GM12878 (cell line): ENCODE results near the gene SH3YL1. TPM values are rescaled to one million over a fixed set of nuclear protein-coding genes. Genes with fewer than 3 reads are reported as not detected.

Experiments used
- ATAC-seq: fragments of 200-7000 bp; cut with Tn5 transposase; 3 replicates; pipeline ENCODE4 v1.9.1; 2020; ENCODE audit warnings: mild to moderate bottlenecking, moderate library complexity
- BruUV-seq: library from RNA; stranded (reverse); fragments of 400-500 nt; replicated peaks from 2 replicates; lab custom pipeline; 2021; lab: Mats Ljungman, UMichigan
- CTCF ChIA-PET: fragments of 300-600 bp; sonication (Branson Sonifier 250); formaldehyde crosslinking; extraction: SDS; loops from one replicate; lab custom pipeline; 2021; ENCODE audit warnings: inconsistent platforms; lab: Yijun Ruan, JAX
- POLR2A ChIA-PET: fragments of 350-600 bp; formaldehyde crosslinking; extraction: SDS; loops from one replicate; lab custom pipeline; 2021; ENCODE audit warnings: inconsistent platforms; lab: Charles Lee
- RAD21 ChIA-PET: fragments of 300-600 bp; sonication (Branson Sonifier 250); formaldehyde crosslinking; loops from one replicate; lab custom pipeline; 2023; ENCODE audit warnings: antibody characterized with exemption; ENCODE audit not compliant: unreplicated experiment; lab: Charles Lee
- SMC1A ChIA-PET: fragments of 300-600 bp; sonication (Branson Sonifier 250); formaldehyde crosslinking; loops from one replicate; lab custom pipeline; 2023; ENCODE audit not compliant: unreplicated experiment, uncharacterized antibody; lab: Charles Lee
- DNase-seq: peaks from one replicate; pipeline ENCODE4 v3.0.0-alpha.2; 2011; ENCODE audit warnings: low read depth, low spot score
- FAIRE-seq: peaks from 3 replicates; lab custom pipeline; 2011; peaks lifted over from hg19 to GRCh38; lab: Jason Lieb, UNC
- H2AFZ ChIP-seq: 2 replicates; pipeline ENCODE4 v1.6.0; 2011; ENCODE audit warnings: low read depth, low read length, control low read depth; ENCODE audit not compliant: control insufficient read depth
- H3K27ac ChIP-seq: 2 replicates; pipeline ENCODE4 v1.5.1; 2011; ENCODE audit warnings: control low read depth; ENCODE audit not compliant: control insufficient read depth, insufficient read depth
- H3K27me3 ChIP-seq, 2 experiments: replicated peaks in 1 of 2; 2 replicates each; pipeline versions ENCODE4 v1.6.0 to v1.6.1; 2011; ENCODE audit warnings: low read length in 1 of 2; ENCODE audit not compliant: control insufficient read depth in 2 of 2, insufficient read depth in 2 of 2
- H3K36me3 ChIP-seq, 2 experiments: 2 replicates each; pipeline ENCODE4 v1.5.1; 2011; ENCODE audit warnings: low read length in 1 of 2; ENCODE audit not compliant: control insufficient read depth in 2 of 2, insufficient read depth in 2 of 2
- H3K4me1 ChIP-seq: 2 replicates; pipeline ENCODE4 v1.6.1; 2011; ENCODE audit warnings: mild to moderate bottlenecking, low read length, moderate library complexity, mixed read lengths; ENCODE audit not compliant: control insufficient read depth, insufficient read depth
- H3K4me2 ChIP-seq: 2 replicates; pipeline ENCODE4 v1.6.0; 2011; ENCODE audit warnings: control low read depth; ENCODE audit not compliant: control insufficient read depth, insufficient read depth
- H3K4me3 ChIP-seq: fragments of 200-600 bp; sonication (generic); 2 replicates; pipeline ENCODE4 v1.5.1; 2016
- H3K79me2 ChIP-seq: 2 replicates; pipeline ENCODE4 v1.6.0; 2011; ENCODE audit warnings: low read length; ENCODE audit not compliant: control insufficient read depth, insufficient read depth
- H3K9ac ChIP-seq: 2 replicates; pipeline ENCODE4 v1.8.0; 2011; ENCODE audit warnings: low read length, control low read depth, mixed read lengths; ENCODE audit not compliant: control insufficient read depth, insufficient read depth
- H3K9me3 ChIP-seq: replicated peaks from 3 replicates; pipeline ENCODE4 v1.5.1; 2011; ENCODE audit warnings: mild to moderate bottlenecking, low read length; ENCODE audit not compliant: control insufficient read depth, insufficient read depth
- H4K20me1 ChIP-seq: 2 replicates; pipeline ENCODE4 v1.6.0; 2011; ENCODE audit not compliant: control insufficient read depth, insufficient read depth
- CTCF ChIP-seq, 3 experiments: IDR thresholded peaks in 2 of 3; conservative IDR thresholded peaks in 1 of 3; 2 replicates each; pipeline ENCODE4 v1.5.1; 2011; ENCODE audit warnings: low read depth in 3 of 3, low read length in 3 of 3, mild to moderate bottlenecking in 3 of 3, control low read depth in 2 of 3, moderate library complexity in 2 of 3, inconsistent platforms in 1 of 3, mixed read lengths in 1 of 3; ENCODE audit not compliant: control insufficient read depth in 2 of 3, insufficient read depth in 1 of 3; ENCODE audit errors: extremely low read depth in 1 of 3
- DPF2 ChIP-seq: fragments of 450-650 bp; IDR thresholded peaks from 2 replicates; pipeline ENCODE4 v1.6.1; 2017; ENCODE audit warnings: mild to moderate bottlenecking
- HDAC6 ChIP-seq: fragments of 200-600 bp; sonication (generic); IDR thresholded peaks from one replicate; pipeline ENCODE4 v1.8.0; 2017; ENCODE audit warnings: antibody characterized with exemption; ENCODE audit not compliant: unreplicated experiment
- IKZF2 ChIP-seq, 2 experiments: fragments of 450-650 bp; IDR thresholded peaks; 2 replicates each; pipeline ENCODE4 v1.6.1; 2017; ENCODE audit warnings: mild to moderate bottlenecking in 2 of 2, moderate library complexity in 2 of 2
- MEF2A ChIP-seq: IDR thresholded peaks from 2 replicates; pipeline ENCODE4 v1.6.1; 2011; ENCODE audit warnings: low read depth, mild to moderate bottlenecking, low read length, moderate library complexity; ENCODE audit not compliant: insufficient read depth
- RAD21 ChIP-seq: IDR thresholded peaks from 2 replicates; pipeline ENCODE4 v1.6.1; 2011; ENCODE audit warnings: mild to moderate bottlenecking, low read depth, low read length, moderate library complexity; ENCODE audit not compliant: insufficient read depth
- RUNX3 ChIP-seq: IDR thresholded peaks from 2 replicates; pipeline ENCODE4 v1.6.1; 2012; ENCODE audit warnings: low read length, inconsistent platforms
- SMC3 ChIP-seq: IDR thresholded peaks from 2 replicates; pipeline ENCODE4 v1.6.1; 2011; ENCODE audit warnings: low read length, improper control_type of control experiment, borderline replicate concordance
- WGBS: methylation state at CpG from one replicate; pipeline ENCODE4 v1.1.6; 2016; ENCODE audit warnings: low lambda C conversion rate; ENCODE audit not compliant: insufficient replicate concordance, insufficient coverage; ENCODE audit errors: missing lambda C conversion rate; 5-methylcytosine and 5-hydroxymethylcytosine counted together
- in situ Hi-C: fragments of 300-500 bp; cut with MboI; formaldehyde crosslinking; loops from 9 replicates; pipeline ENCODE4 v1.14.3; 2018; ENCODE audit warnings: mixed read lengths
- intact Hi-C: fragments of 100-400 bp; cut with micrococcal nuclease; formaldehyde crosslinking; loops from one replicate; pipeline ENCODE4 v1.14.2; 2022; ENCODE audit not compliant: unreplicated experiment
- polyA plus RNA-seq, 11 experiments: library from polyadenylated mRNA; depleted of rRNA in 4 of 11; unstranded in 6 of 11; stranded (reverse) in 5 of 11; fragments of >200 nt; fragmentation: Nextera tagmentation in 4 of 11; fragmentation: Illumina TruSeq in 1 of 11; extraction: Ambion mirVana in 4 of 11; extraction: Trizol in 1 of 11; gene quantifications; 1 replicate in 1 of 11; 2 replicates in 10 of 11; pipeline versions ENCODE4 v1.2.1 to v1.2.3, GENCODE V29; 2011 to 2016; ENCODE audit warnings: inconsistent platforms in 2 of 11, missing spikeins in 2 of 11, low read depth in 1 of 11
- total RNA-seq, 4 experiments: library from RNA; depleted of rRNA in 3 of 4; stranded (reverse); fragments of >200 nt in 3 of 4; fragmentation: Illumina TruSeq in 1 of 4; extraction: Trizol in 1 of 4; gene quantifications; 2 replicates each; pipeline versions ENCODE4 v1.2.1 to v1.2.3, GENCODE V29; 2013 to 2021

The SH3YL1 gene
- total and polyA plus RNA-seq, 10 of the 15 experiments (the other 5 are each of a cell fraction or from before 2014, with no cell fraction given) = 12.2 to 22.4 (median 17.2) TPM

GRCh38 chr2:248724-249123 is 15.1 kb downstream of the SH3YL1 start (continued):
- no peak for TF ChIP-seq DPF2
- TF ChIP-seq, all 136 proteins: peak for 0

- H3K4me2 ChIP-seq = no peak overlapping the region
- no peak overlapping the region for H3K27ac ChIP-seq
- no peaks in the 10 kb centered on the region for H3K79me2 ChIP-seq
- ChIA-PET SMC1A (interaction anchor here (0.6 to 3.4 kb wide), 11 partner anchors 10 to 392 kb away, joined by 3 to 13 read pairs (median 3); no protein-coding TSS in a partner anchor), POLR2A (no interaction called here), CTCF (interaction anchor here (0.7 to 3.6 kb wide), 20 partner anchors 9 to 389 kb away, joined by 3 to 33 read pairs (median 4); no protein-coding TSS in a partner anchor)
- FAIRE-seq = peak; percentile 83
- H3K27me3 ChIP-seq = no peaks in the 10 kb centered on the region
- no peak for DNase-seq
- no peaks in the 10 kb centered on the region for H3K4me1 ChIP-seq
- no peaks in the 10 kb centered on the region for H4K20me1 ChIP-seq
- intact Hi-C loops = loop anchor here (1.0 to 5.0 kb wide), 3 partner anchors 44 to 1301 kb away; no protein-coding TSS in a partner anchor
- peak; percentile 80 for ATAC-seq
- BruUV-seq = no TSS peak
- no peak overlapping the region for H3K4me3 ChIP-seq
- H2AFZ ChIP-seq = no peak overlapping the region
- in situ Hi-C loops = loop anchor here (10.0 kb wide), 1 partner anchor 388 kb away; no protein-coding TSS in a partner anchor
- H3K9me3 ChIP-seq = no peaks in the 10 kb centered on the region
- H3K36me3 ChIP-seq = no peaks in the 10 kb centered on the region; a peak in 1 of 4 replicates
- TF ChIP-seq RUNX3 (0 out of 2 replicates have a peak, but pooled peaks have one; percentile 10), MEF2A (no peak), RAD21 (peak; percentile 39), SMC3 (peak; percentile 61; the same call in 1 of the 2 replicates), HDAC6 (no peak), IKZF2 (IDR thresholded peaks at IDR 0.05) (no peak), CTCF (IDR thresholded peaks at IDR 0.05 in 2 of 3, conservative IDR thresholded peaks at IDR 0.05 in 1 of 3; ENCODE audit: control insufficient read depth in 2 of 3, extremely low read depth in 1 of 3, insufficient read depth in 1 of 3, low read depth in 3 of 3, low read length in 3 of 3) (peak; percentile 47 to 53 (median 52); a peak in 4 of 6 replicates)
- TF ChIP-seq, all 136 proteins: peak for 4
- WGBS = 45% methylated on average over 6 of the region's 6 CpGs
- no peak overlapping the region for H3K9ac ChIP-seq
- RAD21 ChIA-PET = interaction anchor here (1.1 to 1.8 kb wide), 7 partner anchors 8 to 390 kb away, joined by 3 to 7 read pairs (median 4); partner anchors contain the start of gene SH3YL1
Measured at GRCh38 chr2:246489-247144, 17.2 kb downstream of the SH3YL1 start.
